Mammary epithelial cell (primary cell): ENCODE results near the gene NCAPH2.

Experiments
- CTCF ChIP-seq, 2 donors: IDR thresholded peaks in 1 of 2; conservative IDR thresholded peaks in 1 of 2; 2 replicates each; pipeline ENCODE4 v1.5.1; 2011 to 2012; ENCODE audit warnings: inconsistent platforms in 2 of 2, low read length in 2 of 2, mild to moderate bottlenecking in 2 of 2, control low read depth in 1 of 2, low read depth in 1 of 2; ENCODE audit not compliant: insufficient read depth in 1 of 2; ENCODE audit errors: extremely low read depth in 1 of 2
- EZH2 ChIP-seq: IDR thresholded peaks from 2 replicates; pipeline ENCODE4 v1.6.1; 2012; ENCODE audit warnings: low read length, inconsistent platforms, borderline replicate concordance

GRCh38 chr22:50564289-50564688 is 56.3 kb downstream of the NCAPH2 start:
- TF ChIP-seq CTCF (conservative IDR thresholded peaks at IDR 0.05 in 1 of 2, IDR thresholded peaks at IDR 0.05 in 1 of 2; ENCODE audit: extremely low read depth in 1 of 2, insufficient read depth in 1 of 2, low read depth in 1 of 2, low read length in 2 of 2) (no peak), EZH2 (no peak)
